HG03135 (cell line): ENCODE results near the gene IHH.

Source experiments
- ATAC-seq: cut with Tn5 transposase; IDR thresholded peaks from one replicate; pipeline ENCODE4 v1.9.1; 2021; ENCODE audit warnings: mild to moderate bottlenecking, moderate library complexity; ENCODE audit not compliant: unreplicated experiment

The IHH gene

GRCh38 chr2:219041252-219041651 lies 19.5 kb downstream of the IHH start, which contains the start of gene CFAP65:
CFAP65 (minus strand) TSS chr2:219041516; CDS start chr2:219039048, 2,468 bp downstream.
- no peak for ATAC-seq

GRCh38 chr2:219038600-219038999 lies 22.1 kb downstream of the IHH start:
- ATAC-seq: no peak

DNA sequence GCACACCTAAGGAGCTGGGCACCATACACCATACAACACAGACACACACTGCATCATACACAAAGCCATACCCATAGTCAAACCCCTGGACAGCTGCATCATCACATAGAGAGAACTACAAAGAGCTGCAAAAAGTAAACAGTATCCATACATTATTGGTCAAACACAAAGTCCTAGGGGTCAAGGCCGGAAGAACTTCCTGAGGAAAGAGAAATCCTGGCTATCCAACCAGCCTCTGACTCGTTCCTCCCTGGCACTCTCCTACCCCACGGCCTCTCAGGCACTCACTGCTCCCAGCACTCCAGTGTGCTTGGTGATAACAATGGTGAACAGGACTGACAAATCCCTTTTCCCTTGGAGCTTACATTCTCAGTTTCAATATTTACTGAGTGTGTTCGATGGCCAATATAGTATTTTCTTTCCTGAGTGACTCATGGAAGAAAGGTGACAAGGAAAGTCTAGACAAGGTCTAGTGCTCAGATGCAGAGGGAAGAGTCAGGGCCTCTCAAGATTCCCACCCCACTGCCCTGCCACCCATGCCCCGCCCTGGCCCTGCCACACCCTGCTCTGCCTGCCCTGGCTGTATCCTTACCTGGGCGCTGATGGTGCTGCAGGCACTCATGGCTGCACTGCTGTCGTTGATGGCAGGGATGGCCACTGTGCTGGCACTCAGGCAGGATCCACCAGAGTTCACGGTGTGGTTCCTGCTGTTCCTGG lies 22.8 kb downstream of the IHH start:
- no peak for ATAC-seq

DNA sequence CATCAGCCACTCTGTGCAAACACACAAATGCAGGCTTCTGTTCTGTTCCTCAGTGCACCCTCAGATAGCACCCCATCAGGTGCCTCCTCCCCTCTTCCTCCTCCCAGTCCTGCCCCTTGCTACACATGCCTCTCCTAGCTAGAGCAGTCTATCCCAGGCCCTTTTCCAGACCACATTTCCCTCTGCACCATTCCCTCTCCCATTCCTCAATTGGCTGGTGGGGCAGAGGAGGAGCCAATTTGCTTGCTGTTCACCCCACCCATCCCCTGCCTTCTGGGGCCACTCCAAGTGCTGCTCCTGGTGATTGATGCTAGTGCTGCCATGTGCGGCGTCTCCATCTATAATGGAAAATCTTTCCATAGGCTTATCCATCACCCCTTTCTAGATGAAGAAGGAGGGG lies 24.8 kb downstream of the IHH start:
- ATAC-seq: no peak

- no peak for ATAC-seq
Observed at GRCh38 chr2:219034823-219035222, 25.9 kb downstream of the IHH start.

GRCh38 chr2:219032051-219032745 lies 28.5 kb downstream of the IHH start:
- ATAC-seq: no peak

- no peak for ATAC-seq
Observed at GRCh38 chr2:219031005-219031738, 29.5 kb downstream of the IHH start.

DNA sequence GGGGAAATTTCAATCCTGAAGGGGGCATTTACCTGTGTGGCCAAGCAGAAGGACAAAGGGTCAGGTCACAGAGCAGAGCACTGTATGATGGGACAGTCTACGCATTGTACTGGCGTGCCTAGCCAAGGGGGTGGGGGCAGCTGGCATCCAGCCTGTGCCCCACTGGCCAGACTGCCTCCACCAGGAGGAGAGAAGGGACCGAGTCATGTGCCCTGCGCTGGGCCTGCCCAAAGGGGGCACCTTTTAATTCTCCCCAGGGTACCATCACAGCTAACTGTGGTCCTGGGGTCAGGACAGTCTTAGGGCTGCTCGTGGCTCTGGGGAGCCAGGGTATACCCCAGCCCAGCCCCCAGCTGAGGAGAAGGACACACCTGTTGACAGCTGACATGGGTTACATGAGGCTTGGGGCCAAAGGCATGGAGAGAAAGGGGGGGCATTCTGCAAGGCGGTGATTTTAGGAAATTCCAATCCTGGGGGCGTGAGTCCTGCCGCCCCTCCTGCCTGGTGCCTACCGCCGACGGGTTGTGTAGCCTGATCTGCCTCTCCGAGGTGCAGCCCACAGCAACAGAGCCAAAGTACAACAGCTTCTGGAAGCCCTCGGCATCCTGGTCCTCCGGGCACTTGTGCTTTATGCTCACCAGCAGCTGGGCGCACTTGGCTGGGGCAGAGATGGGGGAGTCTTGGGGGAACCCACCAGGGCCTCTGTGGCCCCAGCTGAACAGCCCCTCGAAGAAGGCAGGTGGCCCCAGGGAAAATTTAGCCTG lies 30.4 kb downstream of the IHH start:
- ATAC-seq: no peak

DNA sequence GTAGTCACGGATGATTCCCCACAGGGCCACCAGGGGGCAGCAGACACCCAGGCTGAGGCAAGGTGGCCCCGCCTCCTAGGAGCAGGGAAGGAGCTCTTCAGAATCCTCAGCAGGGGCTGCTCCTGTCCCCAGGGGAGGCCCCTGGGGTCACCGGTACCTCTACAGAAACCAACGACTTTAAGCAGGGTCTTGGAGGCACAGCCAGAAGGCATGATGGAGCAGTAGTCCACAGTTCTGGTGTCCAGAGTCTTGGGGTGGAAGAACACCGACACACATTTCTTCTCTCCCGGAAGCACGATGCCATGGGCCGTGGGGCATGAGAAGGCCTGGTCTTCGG lies 30.9 kb downstream of the IHH start:
- ATAC-seq: peak; percentile 76

- no peak for ATAC-seq
Observed at GRCh38 chr2:219028996-219029828, 31.5 kb downstream of the IHH start.

DNA sequence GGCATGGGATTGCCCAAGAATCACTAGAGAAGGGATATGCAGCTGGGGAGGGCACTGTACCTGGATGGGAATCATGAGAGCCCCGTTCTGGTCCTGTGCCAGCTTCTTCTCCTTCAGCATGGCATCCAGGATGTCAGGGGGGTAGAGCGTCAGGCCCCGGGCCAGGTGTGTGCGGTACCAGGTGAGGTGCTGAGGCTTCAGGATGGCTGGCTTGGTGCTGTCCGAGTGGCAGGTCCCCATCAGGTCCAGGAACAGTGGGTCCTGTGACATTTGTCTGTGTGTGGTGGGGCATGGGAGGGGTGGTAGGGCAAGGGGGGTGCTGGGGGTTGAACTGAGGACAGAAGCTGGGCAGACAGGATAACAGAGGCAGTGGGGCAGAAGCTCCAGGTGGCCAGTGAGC lies 32.6 kb downstream of the IHH start:
- ATAC-seq: no peak

DNA sequence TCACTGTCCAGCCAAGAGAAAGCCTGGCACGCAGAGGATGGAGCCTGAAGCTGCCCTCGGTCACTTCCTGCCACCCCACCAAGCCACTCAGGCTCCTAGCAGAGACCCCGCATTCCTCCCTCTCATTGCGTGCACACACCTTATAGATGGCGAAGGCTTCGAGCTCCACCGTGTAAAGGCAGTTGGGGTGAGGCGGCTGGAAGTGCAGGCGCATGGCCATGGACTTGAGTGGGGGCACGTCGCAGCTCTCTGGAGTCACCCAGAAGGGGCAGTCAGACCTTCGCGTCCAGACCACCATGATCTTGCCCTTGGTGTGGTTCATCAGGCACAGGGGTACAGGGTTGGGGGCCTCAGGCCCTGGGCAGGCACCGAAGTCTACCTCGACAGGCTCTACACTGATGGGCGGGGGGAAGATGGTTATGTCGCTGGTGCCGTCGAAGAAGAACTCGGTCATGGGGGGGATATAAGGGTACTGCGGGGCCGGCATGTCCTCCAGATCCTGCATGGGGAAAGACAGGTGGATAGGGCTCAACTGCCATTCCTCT lies 33.1 kb downstream of the IHH start:
- ATAC-seq: no peak

DNA sequence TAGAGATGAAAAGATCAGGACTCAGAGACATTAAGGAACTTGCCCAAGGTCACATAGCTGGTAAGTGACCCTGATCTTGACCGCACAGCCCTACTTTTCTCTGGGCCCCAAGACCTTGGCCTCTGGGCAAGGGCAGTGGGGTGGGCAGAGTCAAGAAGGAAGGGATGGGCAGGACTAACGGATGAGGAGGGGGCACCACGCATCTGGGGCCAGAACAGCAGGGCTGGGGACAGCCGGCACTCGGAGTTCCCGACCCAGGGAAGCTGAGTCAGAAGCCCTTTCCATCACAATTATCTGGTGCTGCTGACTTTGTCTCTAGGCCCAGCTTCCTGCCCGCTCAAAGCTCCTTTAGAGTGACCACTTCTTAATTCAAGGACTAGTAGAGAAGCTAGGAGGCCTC lies 33.8 kb downstream of the IHH start:
- no peak for ATAC-seq

DNA sequence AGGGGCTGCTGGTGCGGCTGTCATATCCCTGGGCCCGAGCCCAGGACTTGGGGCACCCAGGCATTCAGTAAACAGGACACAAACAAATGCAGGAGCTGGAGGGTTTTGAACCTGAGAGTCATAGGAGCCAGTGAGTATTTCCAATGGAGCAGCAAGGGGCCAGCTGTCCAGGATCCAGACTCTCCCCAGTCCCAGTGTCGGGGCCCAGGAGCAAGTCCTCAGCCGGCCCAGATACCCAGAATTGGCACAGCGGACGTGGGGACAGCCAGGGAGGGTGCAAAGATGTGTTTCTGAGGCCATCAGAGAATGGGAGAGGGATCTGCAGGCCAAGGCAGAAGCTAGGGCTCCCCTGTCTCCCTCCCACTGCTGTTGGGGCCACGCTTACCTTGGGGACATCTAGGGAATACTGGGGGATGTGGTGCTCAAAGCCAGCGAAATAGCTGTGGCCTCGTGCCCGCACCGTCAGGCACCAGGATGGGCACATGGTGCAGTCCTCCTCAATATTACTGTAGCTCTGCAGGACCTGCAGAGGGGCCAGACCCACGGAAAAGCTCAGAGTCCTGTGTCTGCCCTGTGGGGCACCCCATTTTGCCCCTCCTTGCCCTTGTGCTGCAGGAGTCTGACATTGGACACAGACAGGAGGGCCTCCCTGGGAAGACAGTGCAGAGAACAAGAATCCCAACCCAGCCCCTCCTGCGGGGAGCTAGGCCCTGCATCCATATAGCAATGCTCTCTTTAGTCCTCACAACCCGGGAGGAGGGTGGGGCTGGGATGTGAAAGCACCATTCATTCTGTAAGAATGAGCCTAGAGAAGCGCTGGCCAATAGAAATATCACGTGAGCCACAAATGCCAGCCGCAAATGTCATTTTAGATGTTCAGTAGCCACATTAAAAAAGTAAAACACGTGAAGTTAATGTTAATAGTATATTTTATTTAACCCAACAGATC lies 34.8 kb downstream of the IHH start:
- no peak for ATAC-seq

GRCh38 chr2:219024059-219024458 lies 36.7 kb downstream of the IHH start:
- no peak for ATAC-seq

- ATAC-seq: no peak
Observed at GRCh38 chr2:219023045-219023605, 37.6 kb downstream of the IHH start.

DNA sequence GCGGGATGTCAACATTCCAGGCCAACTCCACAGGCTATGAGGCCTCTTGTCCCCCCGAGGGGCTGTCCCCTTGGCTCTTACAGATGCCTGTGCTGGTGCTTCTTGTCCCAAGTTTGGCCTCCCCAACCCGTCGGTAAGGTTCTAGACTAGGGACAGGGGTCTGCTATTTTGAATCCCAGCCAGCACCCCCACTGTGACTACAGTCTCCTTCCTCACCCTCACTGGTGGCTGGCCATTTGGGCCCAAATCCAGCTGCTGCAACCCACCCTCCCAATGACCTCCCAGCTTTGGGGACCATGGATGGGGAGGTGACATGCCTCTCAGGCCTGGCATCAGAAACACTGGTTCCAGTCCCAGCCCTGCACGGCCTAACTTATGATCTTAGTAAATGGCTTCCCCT lies 38.1 kb downstream of the IHH start:
- ATAC-seq: no peak

DNA sequence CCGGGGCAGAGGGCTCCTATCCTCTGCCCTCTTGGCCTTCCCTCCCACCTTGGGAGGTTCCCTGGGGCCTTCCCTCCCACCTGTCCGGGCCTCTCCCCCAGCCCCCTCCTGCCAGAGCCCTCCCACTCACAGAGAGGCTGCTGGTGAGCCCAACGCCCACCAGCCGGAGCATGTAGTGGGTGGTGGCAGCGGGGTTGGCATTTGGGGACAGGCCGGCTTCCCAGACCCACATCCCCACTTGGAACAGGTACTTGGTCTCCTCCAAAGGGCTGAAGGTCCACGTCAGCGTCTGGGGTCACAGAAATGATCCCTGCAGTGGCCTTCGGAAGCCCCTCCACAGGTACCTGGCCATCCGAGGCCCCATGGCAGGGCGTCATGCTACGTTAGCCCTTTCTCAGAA lies 38.7 kb downstream of the IHH start:
- ATAC-seq: no peak

- ATAC-seq: no peak
Observed at GRCh38 chr2:219021591-219021990, 39.1 kb downstream of the IHH start.
